ENCODE results near the gene SART3. TPM values are rescaled to one million over a fixed set of nuclear protein-coding genes. Genes with fewer than 3 reads are reported as not detected.

SART3 gene
- total and polyA plus RNA-seq, 2 of the 13 experiments (the other 11 are each of a cell fraction or from before 2014, with no cell fraction given), result 16.1 to 69.9 TPM

GRCh38 chr12:108514973-108515814 is 45.8 kb downstream of the SART3 start, which contains the start of gene FICD:
Gene FICD (plus strand): TSS chr12:108515277. CDS start chr12:108516973, 1,696 bp downstream.
- Histone ChIP-seq H3K4me2 (ENCODE audit: low read depth, low read length) (peak within 1 kb of the TSS; percentile 95), H3K9ac (ENCODE audit: insufficient read depth, low read depth, low read length) (peak within 1 kb of the TSS; percentile 86), H3K4me3 (replicated peaks in 1 of 3; ENCODE audit: insufficient read depth in 1 of 3, low read depth in 2 of 3, low read length in 3 of 3) (peak within 1 kb of the TSS; percentile 65 to 99 (median 88)), H3K27ac (ENCODE audit: extremely low read length, insufficient read depth, low read length) (peak within 1 kb of the TSS; percentile 54), H3K27me3 (ENCODE audit: control insufficient read depth in 1 of 2, insufficient read depth in 2 of 2, low read length in 2 of 2) (no peaks in the 10 kb centered on the region), H3K9me3 (ENCODE audit: low read length) (no peaks in the 10 kb centered on the region), H3K4me1 (ENCODE audit: insufficient read depth, low read length) (peaks cover 21% of the 10 kb centered on the region), H4K20me1 (ENCODE audit: insufficient read depth, low read length) (no peaks in the 10 kb centered on the region; the same call in 1 of the 2 replicates), H2AFZ (ENCODE audit: low read length) (peak within 1 kb of the TSS; percentile 51), H3K36me3 (replicated peaks in 1 of 2; ENCODE audit: control insufficient read depth in 1 of 2, insufficient read depth in 2 of 2, low read length in 2 of 2) (peaks cover 10 to 21% of the 10 kb centered on the region in 2 experiments), H3K79me2 (ENCODE audit: insufficient read depth, low read length) (no peaks in the 10 kb centered on the region)
- 1% methylated on average over 49 of the region's 67 CpGs for WGBS (ENCODE audit: low lambda C conversion rate)
- intact Hi-C loops (cut with micrococcal nuclease; ENCODE audit: unreplicated experiment) (loop anchor here (2.0 kb wide), 1 partner anchor 202 kb away; no protein-coding TSS in a partner anchor), in situ Hi-C loops (cut with HindIII; ENCODE audit: extremely low pct_ligation_motif_present, low pct_unique_long_range_greater_than_20kb) (no loop called here)
- peak; percentile 77 for FAIRE-seq
- ChIA-PET CTCF (ENCODE audit: low intra/inter-chr PET ratio, low total read pairs) (no interaction called here), POLR2A (interaction anchor here (1.2 kb wide), 1 partner anchor 47 kb away, joined by 6 read pairs; the partner anchor contains the start of gene ISCU)
- TSS peak; percentile 85 for BruUV-seq (replicated peaks)
- DNase-seq (ENCODE audit: low spot score), result peak; percentile 97
- peak; percentile 89 for ATAC-seq
- TF ChIP-seq JUND (CRISPR knock-in tag; IDR thresholded peaks at IDR 0.05) (no peak), KDM1A (CRISPR knock-in tag; IDR thresholded peaks at IDR 0.05) (no peak), RAD51 (IDR thresholded peaks at IDR 0.05; ENCODE audit: borderline replicate concordance) (no peak), SMARCE1 (IDR thresholded peaks at IDR 0.05; ENCODE audit: borderline replicate concordance) (no peak), NFYC (CRISPR knock-in tag; IDR thresholded peaks at IDR 0.05) (peak; percentile 98), JDP2 (CRISPR knock-in tag; IDR thresholded peaks at IDR 0.05; ENCODE audit: borderline replicate concordance) (no peak), IRF2 (CRISPR knock-in tag; IDR thresholded peaks at IDR 0.05) (no peak), FOXA1 (IDR thresholded peaks at IDR 0.05) (no peak), FOXA1 (CRISPR knock-in tag; IDR thresholded peaks at IDR 0.05) (no peak), TCF7 (IDR thresholded peaks at IDR 0.05; ENCODE audit: low read depth) (no peak), ZNF816 (CRISPR knock-in tag; IDR thresholded peaks at IDR 0.05; ENCODE audit: borderline replicate concordance) (no peak), ZKSCAN1 (IDR thresholded peaks at IDR 0.05; ENCODE audit: low read length) (no peak), NCOR1 (IDR thresholded peaks at IDR 0.05; ENCODE audit: borderline replicate concordance, low read length) (no peak), ZFP90 (CRISPR knock-in tag; IDR thresholded peaks at IDR 0.05; ENCODE audit: borderline replicate concordance) (peak; percentile 63; the same call in 1 of the 2 replicates), ZNF12 (CRISPR knock-in tag; IDR thresholded peaks at IDR 0.05) (no peak; the same call in 1 of the 2 replicates), KLF15 (CRISPR knock-in tag; IDR thresholded peaks at IDR 0.05; ENCODE audit: borderline replicate concordance) (no peak; the same call in 1 of the 2 replicates), FOSL2 (CRISPR knock-in tag; IDR thresholded peaks at IDR 0.05) (no peak), TOE1 (CRISPR knock-in tag; IDR thresholded peaks at IDR 0.05) (no peak), ZNF17 (CRISPR knock-in tag; IDR thresholded peaks at IDR 0.05) (no peak), GTF2F1 (IDR thresholded peaks at IDR 0.05; ENCODE audit: low read length) (no peak), ZNF577 (CRISPR knock-in tag; IDR thresholded peaks at IDR 0.05; ENCODE audit: borderline replicate concordance, low read depth) (no peak), ZNF101 (CRISPR knock-in tag; IDR thresholded peaks at IDR 0.05; ENCODE audit: borderline replicate concordance, low read depth) (no peak)
- TF ChIP-seq, protein P1, sequence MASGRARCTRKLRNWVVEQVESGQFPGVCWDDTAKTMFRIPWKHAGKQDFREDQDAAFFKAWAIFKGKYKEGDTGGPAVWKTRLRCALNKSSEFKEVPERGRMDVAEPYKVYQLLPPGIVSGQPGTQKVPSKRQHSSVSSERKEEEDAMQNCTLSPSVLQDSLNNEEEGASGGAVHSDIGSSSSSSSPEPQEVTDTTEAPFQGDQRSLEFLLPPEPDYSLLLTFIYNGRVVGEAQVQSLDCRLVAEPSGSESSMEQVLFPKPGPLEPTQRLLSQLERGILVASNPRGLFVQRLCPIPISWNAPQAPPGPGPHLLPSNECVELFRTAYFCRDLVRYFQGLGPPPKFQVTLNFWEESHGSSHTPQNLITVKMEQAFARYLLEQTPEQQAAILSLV (CRISPR knock-in tag; IDR thresholded peaks at IDR 0.05; ENCODE audit: borderline replicate concordance), result no peak
- TF ChIP-seq, protein P2, sequence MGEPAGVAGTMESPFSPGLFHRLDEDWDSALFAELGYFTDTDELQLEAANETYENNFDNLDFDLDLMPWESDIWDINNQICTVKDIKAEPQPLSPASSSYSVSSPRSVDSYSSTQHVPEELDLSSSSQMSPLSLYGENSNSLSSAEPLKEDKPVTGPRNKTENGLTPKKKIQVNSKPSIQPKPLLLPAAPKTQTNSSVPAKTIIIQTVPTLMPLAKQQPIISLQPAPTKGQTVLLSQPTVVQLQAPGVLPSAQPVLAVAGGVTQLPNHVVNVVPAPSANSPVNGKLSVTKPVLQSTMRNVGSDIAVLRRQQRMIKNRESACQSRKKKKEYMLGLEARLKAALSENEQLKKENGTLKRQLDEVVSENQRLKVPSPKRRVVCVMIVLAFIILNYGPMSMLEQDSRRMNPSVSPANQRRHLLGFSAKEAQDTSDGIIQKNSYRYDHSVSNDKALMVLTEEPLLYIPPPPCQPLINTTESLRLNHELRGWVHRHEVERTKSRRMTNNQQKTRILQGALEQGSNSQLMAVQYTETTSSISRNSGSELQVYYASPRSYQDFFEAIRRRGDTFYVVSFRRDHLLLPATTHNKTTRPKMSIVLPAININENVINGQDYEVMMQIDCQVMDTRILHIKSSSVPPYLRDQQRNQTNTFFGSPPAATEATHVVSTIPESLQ (CRISPR knock-in tag; conservative IDR thresholded peaks at IDR 0.05), result no peak

All from HepG2 (cell line).